Lower leg skin (tissue), 4 donors: ENCODE measurements around the gene MINDY4. TPM values are rescaled to one million over a fixed set of nuclear protein-coding genes. Genes with fewer than 3 reads are reported as not detected.

Source experiments
- DNase-seq, 2 donors: peaks; one replicate each; pipeline ENCODE4 v3.0.0-alpha.2; 2019; ENCODE audit warnings: low spot score in 2 of 2
- H3K4me3 ChIP-seq: fragments of 200-600 bp; sonication (generic); 2 replicates; pipeline ENCODE4 v1.5.1; 2017; ENCODE audit warnings: mild to moderate bottlenecking, low read depth; ENCODE audit not compliant: poor library complexity, severe bottlenecking
- CTCF ChIP-seq, 3 donors: fragments of 450-650 bp; IDR thresholded peaks; one replicate each; pipeline ENCODE4 v1.5.1; 2016; ENCODE audit warnings: antibody characterized with exemption in 3 of 3, mild to moderate bottlenecking in 3 of 3, moderate library complexity in 2 of 3
- POLR2A ChIP-seq, 2 donors: fragments of 450-650 bp; IDR thresholded peaks; one replicate each; pipeline ENCODE4 v1.6.1; 2016 to 2017; ENCODE audit warnings: antibody characterized with exemption in 2 of 2, mild to moderate bottlenecking in 1 of 2, moderate library complexity in 1 of 2
- WGBS, 2 donors: methylation state at CpG; one replicate each; pipeline ENCODE4 v1.1.5; 2018; 5-methylcytosine and 5-hydroxymethylcytosine counted together
- intact Hi-C: fragments of 100-400 bp; cut with DNase I; formaldehyde crosslinking; loops from one replicate; pipeline ENCODE4 v1.15.0; 2023; ENCODE audit warnings: low total_unique reads
- total RNA-seq, 4 donors: library from RNA; depleted of rRNA; stranded (reverse); fragments of >200 nt; gene quantifications; one replicate each; pipeline ENCODE4 v1.1.0, GENCODE V29; 2016

MINDY4 gene
- total RNA-seq, 4 donors from 2014 or later = 4.0 to 4.7 (median 4.4) TPM

- no peak for TF ChIP-seq CTCF (IDR thresholded peaks at IDR 0.05)
- TF ChIP-seq POLR2A (IDR thresholded peaks at IDR 0.05) = no peak
- intact Hi-C loops = no loop called here
- H3K4me3 ChIP-seq = no peak overlapping the region
- no peak for DNase-seq
- WGBS, 2 donors = 76 to 77% methylated on average over 11 of the region's 11 CpGs
Observed at GRCh38 chr7:30906515-30907240, 135.5 kb downstream of the MINDY4 start.

GRCh38 chr7:30907527-30908267 is 136.5 kb downstream of the MINDY4 start:
- intact Hi-C loops = no loop called here
- H3K4me3 ChIP-seq = no peak overlapping the region
- DNase-seq = no peak
- 47 to 68% methylated on average over 13 to 14 of the region's 14 CpGs for WGBS, 2 donors
- TF ChIP-seq CTCF (IDR thresholded peaks at IDR 0.05) (no peak), POLR2A (IDR thresholded peaks at IDR 0.05) (no peak)

GRCh38 chr7:30908681-30909080 is 137.5 kb downstream of the MINDY4 start:
- H3K4me3 ChIP-seq = no peak overlapping the region
- intact Hi-C loops = no loop called here
- 86 to 87% methylated on average over 10 of the region's 10 CpGs for WGBS, 2 donors
- DNase-seq = no peak
- TF ChIP-seq CTCF (IDR thresholded peaks at IDR 0.05) (no peak), POLR2A (IDR thresholded peaks at IDR 0.05) (no peak)

GRCh38 chr7:30909431-30909830 is 138.2 kb downstream of the MINDY4 start:
- TF ChIP-seq POLR2A (IDR thresholded peaks at IDR 0.05) (no peak), CTCF (IDR thresholded peaks at IDR 0.05) (no peak)
- no peak for DNase-seq
- no peak overlapping the region for H3K4me3 ChIP-seq
- WGBS, 2 donors = 84 to 88% methylated on average over 6 of the region's 6 CpGs
- intact Hi-C loops = no loop called here

- TF ChIP-seq CTCF (IDR thresholded peaks at IDR 0.05) (no peak), POLR2A (IDR thresholded peaks at IDR 0.05) (no peak)
- H3K4me3 ChIP-seq = no peak overlapping the region
- 52% methylated on average over 11 of the region's 11 CpGs for WGBS, 2 donors
- intact Hi-C loops = no loop called here
- no peak for DNase-seq
Observed at GRCh38 chr7:30910411-30911073, 139.3 kb downstream of the MINDY4 start.
